ENCODE data around the gene PCBP3. TPM values are rescaled to one million over a fixed set of nuclear protein-coding genes. Genes with fewer than 3 reads are reported as not detected.

The PCBP3 gene
- total and polyA plus RNA-seq, 10 of the 15 experiments (the other 5 are each of a cell fraction or from before 2014, with no cell fraction given) = 0.09 to 1.3 (median 0.46) TPM; not detected in 3

- ChIA-PET RAD21 (ENCODE audit: unreplicated experiment) (no interaction called here), CTCF (interaction anchor here (1.0 kb wide), 1 partner anchor 46 kb away, joined by 3 read pairs; no protein-coding TSS in a partner anchor), SMC1A (ENCODE audit: uncharacterized antibody, unreplicated experiment) (no interaction called here), POLR2A (no interaction called here)
- no peak overlapping the region for H3K9ac ChIP-seq (ENCODE audit: control insufficient read depth, insufficient read depth, low read length)
- ATAC-seq (no peak), FAIRE-seq (no peak), DNase-seq (ENCODE audit: low read depth, low spot score) (no peak)
- H3K4me1 ChIP-seq (ENCODE audit: control insufficient read depth, insufficient read depth, low read length) = no peaks in the 10 kb centered on the region; the same call in 1 of the 2 replicates
- H3K4me2 ChIP-seq (ENCODE audit: control insufficient read depth, insufficient read depth) = no peak overlapping the region
- intact Hi-C loops (cut with micrococcal nuclease; ENCODE audit: unreplicated experiment) = no loop called here
- H3K79me2 ChIP-seq (ENCODE audit: control insufficient read depth, insufficient read depth, low read length) = no peaks in the 10 kb centered on the region
- 83% methylated on average over 22 of the region's 24 CpGs for WGBS (ENCODE audit: insufficient coverage, insufficient replicate concordance, low lambda C conversion rate, missing lambda C conversion rate)
- in situ Hi-C loops (cut with MboI) = no loop called here
- no peak overlapping the region for H2AFZ ChIP-seq (ENCODE audit: control insufficient read depth, low read depth, low read length)
- no peaks in the 10 kb centered on the region for H3K36me3 ChIP-seq (ENCODE audit: control insufficient read depth in 2 of 2, insufficient read depth in 2 of 2, low read length in 1 of 2)
- peaks cover 2% of the 10 kb centered on the region; the same call in 1 of the 3 replicates for H3K9me3 ChIP-seq (replicated peaks; ENCODE audit: control insufficient read depth, insufficient read depth, low read length)
- TF ChIP-seq RAD51 (IDR thresholded peaks at IDR 0.05) (no peak), BACH1 (IDR thresholded peaks at IDR 0.05; ENCODE audit: borderline replicate concordance) (no peak), BMI1 (IDR thresholded peaks at IDR 0.05; ENCODE audit: borderline replicate concordance) (no peak), POU2F2 (IDR thresholded peaks at IDR 0.05; ENCODE audit: borderline replicate concordance, low read depth, low read length) (no peak), PKNOX1 (IDR thresholded peaks at IDR 0.05) (no peak)
- no peaks in the 10 kb centered on the region for H3K27me3 ChIP-seq (replicated peaks in 1 of 2; ENCODE audit: control insufficient read depth in 2 of 2, insufficient read depth in 2 of 2, low read length in 1 of 2)
- no peak overlapping the region for H3K27ac ChIP-seq (ENCODE audit: control insufficient read depth, insufficient read depth)
- BruUV-seq (replicated peaks) = no TSS peak
- no peaks in the 10 kb centered on the region for H4K20me1 ChIP-seq (ENCODE audit: control insufficient read depth, insufficient read depth)
- no peak overlapping the region for H3K4me3 ChIP-seq
Observed at GRCh38 chr21:45834821-45835293, 191.3 kb downstream of the PCBP3 start.

Data from GM12878 (cell line).